Hepatocyte (in vitro differentiated cells): ENCODE results near the gene FBLN1.

ENCODE experiments used
- EZH2 ChIP-seq: fragments of 200-600 bp; sonication (generic); IDR thresholded peaks from 2 replicates; pipeline ENCODE4 v1.6.1; 2016; ENCODE audit warnings: antibody characterized with exemption, mild to moderate bottlenecking, borderline replicate concordance
- EZH2phosphoT487 ChIP-seq: fragments of 200-600 bp; sonication (generic); IDR thresholded peaks from one replicate; pipeline ENCODE4 v1.6.1; 2018; ENCODE audit warnings: antibody characterized with exemption, mild to moderate bottlenecking, low read depth, moderate library complexity; ENCODE audit not compliant: unreplicated experiment, severe bottlenecking
- TF ChIP-seq, protein P1 (sequence below): fragments of 200-600 bp; sonication (generic); IDR thresholded peaks from 2 replicates; pipeline ENCODE4 v1.5.1; 2016; ENCODE audit warnings: antibody characterized with exemption, mild to moderate bottlenecking; ENCODE audit not compliant: poor library complexity

DNA sequence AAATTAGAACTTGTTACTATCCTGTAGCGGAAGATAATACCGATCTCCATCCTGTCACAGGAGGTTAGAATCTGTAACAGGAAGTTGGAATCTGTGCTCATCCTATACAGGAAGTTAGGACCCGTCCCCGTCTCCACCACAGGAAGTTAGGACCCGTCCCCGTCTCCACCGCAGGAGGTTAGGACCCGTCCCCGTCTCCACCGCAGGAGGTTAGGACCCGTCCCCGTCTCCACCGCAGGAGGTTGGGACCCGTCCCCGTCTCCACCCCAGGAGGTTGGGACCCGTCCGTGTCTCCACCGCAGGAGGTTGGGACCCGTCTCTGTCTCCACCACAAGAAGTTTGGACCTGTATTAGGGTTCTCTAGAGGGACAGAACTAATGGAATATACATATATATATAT, 52.2 kb downstream of the FBLN1 start:
- TF ChIP-seq, protein P1, sequence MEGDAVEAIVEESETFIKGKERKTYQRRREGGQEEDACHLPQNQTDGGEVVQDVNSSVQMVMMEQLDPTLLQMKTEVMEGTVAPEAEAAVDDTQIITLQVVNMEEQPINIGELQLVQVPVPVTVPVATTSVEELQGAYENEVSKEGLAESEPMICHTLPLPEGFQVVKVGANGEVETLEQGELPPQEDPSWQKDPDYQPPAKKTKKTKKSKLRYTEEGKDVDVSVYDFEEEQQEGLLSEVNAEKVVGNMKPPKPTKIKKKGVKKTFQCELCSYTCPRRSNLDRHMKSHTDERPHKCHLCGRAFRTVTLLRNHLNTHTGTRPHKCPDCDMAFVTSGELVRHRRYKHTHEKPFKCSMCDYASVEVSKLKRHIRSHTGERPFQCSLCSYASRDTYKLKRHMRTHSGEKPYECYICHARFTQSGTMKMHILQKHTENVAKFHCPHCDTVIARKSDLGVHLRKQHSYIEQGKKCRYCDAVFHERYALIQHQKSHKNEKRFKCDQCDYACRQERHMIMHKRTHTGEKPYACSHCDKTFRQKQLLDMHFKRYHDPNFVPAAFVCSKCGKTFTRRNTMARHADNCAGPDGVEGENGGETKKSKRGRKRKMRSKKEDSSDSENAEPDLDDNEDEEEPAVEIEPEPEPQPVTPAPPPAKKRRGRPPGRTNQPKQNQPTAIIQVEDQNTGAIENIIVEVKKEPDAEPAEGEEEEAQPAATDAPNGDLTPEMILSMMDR, result no peak
- TF ChIP-seq EZH2 (no peak), EZH2phosphoT487 (no peak)
